DOHH2 (cell line): ENCODE measurements around the gene AGGF1.
"Not testable (repeated sequence)": the region's sequence is repeated elsewhere in the genome, so short reads cannot be mapped to it uniquely, and the experiment has no call there.

Source experiments
- H3F3A ChIP-seq: fragments of 200-600 bp; sonication (generic), shearing (Covaris generic); 2 replicates; pipeline ENCODE4 v1.6.0; 2016; ENCODE audit warnings: antibody characterized with exemption, mild to moderate bottlenecking; ENCODE audit not compliant: control insufficient read depth, insufficient read depth
- H3K27ac ChIP-seq: fragments of 200-600 bp; sonication (generic); 2 replicates; pipeline ENCODE4 v1.5.1; 2014; ENCODE audit warnings: low read depth, mild to moderate bottlenecking, low read length, moderate library complexity
- H3K27me3 ChIP-seq: fragments of 200-600 bp; sonication (generic); 2 replicates; pipeline ENCODE4 v1.6.1; 2014; ENCODE audit warnings: mild to moderate bottlenecking, low read length, mixed read lengths; ENCODE audit not compliant: control insufficient read depth
- H3K36me3 ChIP-seq: fragments of 200-600 bp; sonication (generic); 2 replicates; pipeline ENCODE4 v1.6.1; 2014; ENCODE audit warnings: mild to moderate bottlenecking, low read length, moderate library complexity, mixed read lengths; ENCODE audit not compliant: control insufficient read depth
- H3K4me1 ChIP-seq: fragments of 200-600 bp; sonication (generic); 2 replicates; pipeline ENCODE4 v1.6.1; 2014; ENCODE audit warnings: mild to moderate bottlenecking, low read length, mixed read lengths; ENCODE audit not compliant: control insufficient read depth
- H3K4me2 ChIP-seq: fragments of 200-600 bp; sonication (generic); 2 replicates; pipeline ENCODE4 v1.6.0; 2014; ENCODE audit warnings: mild to moderate bottlenecking, low read length, moderate library complexity
- H3K4me3 ChIP-seq: fragments of 200-600 bp; sonication (generic); 2 replicates; pipeline ENCODE4 v1.5.1; 2014; ENCODE audit warnings: mild to moderate bottlenecking, low read length, mixed read lengths
- H3K79me2 ChIP-seq: fragments of 200-600 bp; sonication (generic); 2 replicates; pipeline ENCODE4 v1.6.1; 2014; ENCODE audit warnings: mild to moderate bottlenecking, low read length, mixed read lengths; ENCODE audit not compliant: control insufficient read depth
- H3K9me2 ChIP-seq: fragments of 200-600 bp; sonication (generic); replicated peaks from 2 replicates; pipeline ENCODE4 v1.6.1; 2014; ENCODE audit warnings: mild to moderate bottlenecking, low read length, mixed read lengths; ENCODE audit not compliant: control insufficient read depth
- H3K9me3 ChIP-seq: fragments of 200-600 bp; sonication (generic); 2 replicates; pipeline ENCODE4 v1.6.1; 2014; ENCODE audit warnings: antibody characterized with exemption, low read length, mixed read lengths; ENCODE audit not compliant: control insufficient read depth, insufficient read depth
- H4K20me1 ChIP-seq: fragments of 200-600 bp; sonication (generic); 2 replicates; pipeline ENCODE4 v1.6.0; 2014; ENCODE audit warnings: low read depth, mild to moderate bottlenecking, antibody characterized with exemption, low read length, moderate library complexity; ENCODE audit not compliant: control insufficient read depth, insufficient read depth
- EZH2phosphoT487 ChIP-seq: fragments of 200-600 bp; sonication (generic); IDR thresholded peaks from 2 replicates; pipeline ENCODE4 v1.6.1; 2017; ENCODE audit warnings: borderline replicate concordance, mild to moderate bottlenecking, antibody characterized with exemption, low read length, moderate library complexity, mixed read lengths
- TF ChIP-seq, protein P1 (sequence below): fragments of 200-600 bp; sonication (generic); IDR thresholded peaks from one replicate; pipeline ENCODE4 v1.5.1; 2014; ENCODE audit warnings: antibody characterized with exemption, mild to moderate bottlenecking, low read depth, low read length; ENCODE audit not compliant: poor library complexity, severe bottlenecking

Gene AGGF1

DNA sequence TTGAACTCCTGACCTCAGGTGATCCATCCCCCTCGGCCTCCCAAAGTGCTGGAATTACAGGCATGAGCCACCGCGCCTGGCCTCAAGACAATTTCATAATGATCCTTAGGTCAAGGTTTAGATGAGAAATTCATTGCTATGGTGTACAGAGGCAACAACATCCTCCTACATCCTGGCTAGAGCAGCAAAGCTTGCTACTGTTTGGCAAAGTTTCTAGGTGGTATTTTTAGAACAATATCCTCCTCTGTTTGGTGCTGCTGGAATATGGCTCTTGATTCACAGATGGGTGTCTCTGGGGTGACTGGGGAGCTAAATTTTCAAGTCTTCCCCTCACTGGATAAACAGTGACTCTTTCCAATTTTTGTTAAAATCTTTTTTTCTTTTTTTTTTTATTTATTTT lies 46.7 kb upstream of the AGGF1 start:
- Histone ChIP-seq H3K4me2 (no peak overlapping the region), H3K79me2 (no peaks in the 10 kb centered on the region)

DNA sequence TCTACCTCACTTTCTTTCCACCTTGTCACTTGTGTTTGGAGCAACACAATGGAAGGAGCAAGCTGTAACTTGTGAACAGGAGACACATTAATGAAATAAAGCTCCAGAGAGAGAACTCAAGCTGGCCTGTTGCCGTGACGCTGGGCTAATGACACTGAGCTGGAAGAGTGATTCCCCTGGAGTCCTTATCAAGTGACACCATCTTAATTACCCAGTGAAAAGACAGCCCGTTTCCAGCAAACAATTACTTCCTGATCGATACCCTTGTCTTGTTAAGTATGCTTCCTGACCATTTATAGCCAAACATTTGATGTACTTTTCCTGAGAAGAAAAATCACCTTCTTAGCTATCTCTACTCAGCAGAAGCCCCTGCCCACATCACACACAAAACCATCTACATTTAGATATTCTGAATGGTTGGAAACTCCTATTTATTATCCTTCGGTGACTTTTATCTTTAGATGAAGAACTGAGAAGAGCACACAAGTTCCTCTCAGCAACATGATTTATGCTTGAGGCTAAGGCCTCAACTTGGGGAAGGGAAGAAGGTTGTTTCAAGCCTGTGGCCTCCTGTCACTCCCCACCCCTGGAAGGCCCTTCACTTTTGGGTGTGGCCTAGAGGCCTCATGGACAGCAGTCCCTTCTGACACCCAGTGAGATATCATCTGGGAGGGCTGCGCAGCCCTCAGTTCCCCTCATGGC lies 43.2 kb upstream of the AGGF1 start:
- Histone ChIP-seq H3F3A (no peaks in the 10 kb centered on the region), H3K4me3 (no peak overlapping the region), H3K79me2 (no peaks in the 10 kb centered on the region), H3K27ac (no peak overlapping the region), H4K20me1 (no peaks in the 10 kb centered on the region), H3K36me3 (no peaks in the 10 kb centered on the region), H3K9me2 (no peaks in the 10 kb centered on the region), H3K4me1 (no peaks in the 10 kb centered on the region), H3K9me3 (no peaks in the 10 kb centered on the region), H3K27me3 (no peaks in the 10 kb centered on the region), H3K4me2 (no peak overlapping the region)
- TF ChIP-seq, protein P1, sequence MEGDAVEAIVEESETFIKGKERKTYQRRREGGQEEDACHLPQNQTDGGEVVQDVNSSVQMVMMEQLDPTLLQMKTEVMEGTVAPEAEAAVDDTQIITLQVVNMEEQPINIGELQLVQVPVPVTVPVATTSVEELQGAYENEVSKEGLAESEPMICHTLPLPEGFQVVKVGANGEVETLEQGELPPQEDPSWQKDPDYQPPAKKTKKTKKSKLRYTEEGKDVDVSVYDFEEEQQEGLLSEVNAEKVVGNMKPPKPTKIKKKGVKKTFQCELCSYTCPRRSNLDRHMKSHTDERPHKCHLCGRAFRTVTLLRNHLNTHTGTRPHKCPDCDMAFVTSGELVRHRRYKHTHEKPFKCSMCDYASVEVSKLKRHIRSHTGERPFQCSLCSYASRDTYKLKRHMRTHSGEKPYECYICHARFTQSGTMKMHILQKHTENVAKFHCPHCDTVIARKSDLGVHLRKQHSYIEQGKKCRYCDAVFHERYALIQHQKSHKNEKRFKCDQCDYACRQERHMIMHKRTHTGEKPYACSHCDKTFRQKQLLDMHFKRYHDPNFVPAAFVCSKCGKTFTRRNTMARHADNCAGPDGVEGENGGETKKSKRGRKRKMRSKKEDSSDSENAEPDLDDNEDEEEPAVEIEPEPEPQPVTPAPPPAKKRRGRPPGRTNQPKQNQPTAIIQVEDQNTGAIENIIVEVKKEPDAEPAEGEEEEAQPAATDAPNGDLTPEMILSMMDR = no peak
- no peak for TF ChIP-seq EZH2phosphoT487

More for the DNA sequence above, 46.7 kb upstream of the AGGF1 start:
- H3K27ac ChIP-seq = no peak overlapping the region
- peaks cover 8% of the 10 kb centered on the region for H3K36me3 ChIP-seq
- no peak overlapping the region for H3K4me3 ChIP-seq
- H4K20me1 ChIP-seq = no peaks in the 10 kb centered on the region
- H3K27me3 ChIP-seq = no peaks in the 10 kb centered on the region
- no peaks in the 10 kb centered on the region for H3K4me1 ChIP-seq
- TF ChIP-seq EZH2phosphoT487 = no peak
- TF ChIP-seq, protein P1 = no peak
- H3K9me3 ChIP-seq = no peaks in the 10 kb centered on the region
- H3F3A ChIP-seq = no peaks in the 10 kb centered on the region
- H3K9me2 ChIP-seq = no peaks in the 10 kb centered on the region

DNA sequence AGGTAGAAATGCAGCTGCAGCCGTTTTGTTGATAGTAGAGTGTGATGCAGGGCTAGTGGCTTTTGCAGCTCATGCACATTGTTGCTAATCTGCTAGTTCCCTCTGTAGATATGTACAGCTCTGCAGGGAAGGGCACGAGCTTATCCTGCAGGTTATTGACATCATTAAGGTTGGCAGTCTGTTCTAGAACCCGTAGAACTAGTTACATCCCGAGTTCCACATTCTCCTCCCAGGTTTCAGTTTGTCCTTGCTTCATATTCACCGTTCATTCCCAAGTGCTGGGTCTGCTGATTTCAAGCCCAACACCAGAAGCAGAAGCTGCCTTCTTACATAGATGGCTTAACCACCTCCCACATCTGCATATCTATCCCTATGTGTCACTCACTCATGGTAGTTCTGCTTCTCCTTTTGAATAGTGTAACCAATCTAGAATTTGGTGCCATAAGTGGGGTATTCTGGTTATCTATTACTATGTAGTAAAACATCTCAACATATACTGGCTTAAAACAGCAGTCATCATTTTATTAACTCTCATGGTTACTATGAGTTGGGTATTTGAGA lies 39.2 kb upstream of the AGGF1 start:
- Histone ChIP-seq H3K9me2 (no peaks in the 10 kb centered on the region), H3K4me1 (no peaks in the 10 kb centered on the region), H3F3A (no peaks in the 10 kb centered on the region), H3K27ac (no peak overlapping the region), H3K4me2 (no peak overlapping the region), H3K79me2 (no peaks in the 10 kb centered on the region), H3K4me3 (no peak overlapping the region), H3K27me3 (no peaks in the 10 kb centered on the region), H3K36me3 (no peaks in the 10 kb centered on the region), H4K20me1 (no peaks in the 10 kb centered on the region), H3K9me3 (no peaks in the 10 kb centered on the region)
- TF ChIP-seq, protein P1 = no peak
- TF ChIP-seq EZH2phosphoT487 = no peak

DNA sequence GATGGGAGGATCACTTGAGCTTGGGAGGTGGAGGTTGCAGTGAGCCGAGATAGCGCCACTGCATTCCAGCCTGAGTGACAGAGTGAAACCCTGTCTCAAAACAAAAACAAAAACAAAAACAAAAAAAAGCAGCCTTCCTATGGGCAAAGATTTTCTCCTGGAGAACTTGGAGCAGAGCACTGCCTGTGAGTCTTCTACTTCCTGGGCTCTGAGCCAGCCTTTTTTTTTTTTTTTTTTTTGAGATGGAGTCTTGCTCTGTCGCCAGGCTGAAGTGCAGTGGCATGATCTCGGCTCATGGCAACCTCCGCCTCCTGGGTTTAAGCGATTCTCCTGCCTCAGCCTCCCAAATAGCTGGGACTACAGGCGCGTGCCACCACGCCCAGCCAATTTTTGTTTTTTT lies 36.8 kb upstream of the AGGF1 start:
- H3K27me3 ChIP-seq, H3K9me2 ChIP-seq, H3K36me3 ChIP-seq, H4K20me1 ChIP-seq, H3K79me2 ChIP-seq, H3K4me1 ChIP-seq, H3F3A ChIP-seq, H3K27ac ChIP-seq, H3K4me2 ChIP-seq, H3K9me3 ChIP-seq, H3K4me3 ChIP-seq: not testable (repeated sequence)
